NB4 (cell line): ENCODE results near the gene GTPBP10.

ENCODE experiments used
- POLR2A ChIP-seq: IDR thresholded peaks from 2 replicates; pipeline ENCODE4 v1.6.1; 2011; ENCODE audit warnings: mild to moderate bottlenecking; ENCODE audit not compliant: insufficient read length; ENCODE audit errors: extremely low read depth
- TF ChIP-seq, protein P1 (sequence below): IDR thresholded peaks from one replicate; pipeline ENCODE4 v1.5.1; 2012; ENCODE audit warnings: low read depth, low read length
- TF ChIP-seq, protein P2 (sequence below): IDR thresholded peaks from 2 replicates; pipeline ENCODE4 v1.6.1; 2011; ENCODE audit warnings: low read depth, low read length

DNA sequence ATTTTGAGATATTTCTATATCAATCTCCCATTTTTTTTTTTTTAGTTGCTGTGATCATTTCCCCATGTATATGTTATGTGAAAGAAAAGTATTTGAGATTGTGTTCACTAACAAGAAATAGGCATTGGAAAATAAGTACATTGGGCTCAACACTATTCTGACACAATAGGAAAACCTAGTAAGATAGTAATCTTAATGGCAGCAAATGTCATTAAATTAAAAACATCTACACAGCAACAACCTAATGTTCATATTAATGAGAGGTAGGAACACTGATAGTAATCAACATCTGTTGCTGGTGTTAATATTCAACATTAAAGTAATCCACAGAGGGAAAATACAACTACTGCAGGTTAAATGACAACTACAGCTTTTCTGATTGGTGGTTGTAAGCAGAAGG is 1.5 kb upstream of the GTPBP10 start:
- TF ChIP-seq, protein P1, sequence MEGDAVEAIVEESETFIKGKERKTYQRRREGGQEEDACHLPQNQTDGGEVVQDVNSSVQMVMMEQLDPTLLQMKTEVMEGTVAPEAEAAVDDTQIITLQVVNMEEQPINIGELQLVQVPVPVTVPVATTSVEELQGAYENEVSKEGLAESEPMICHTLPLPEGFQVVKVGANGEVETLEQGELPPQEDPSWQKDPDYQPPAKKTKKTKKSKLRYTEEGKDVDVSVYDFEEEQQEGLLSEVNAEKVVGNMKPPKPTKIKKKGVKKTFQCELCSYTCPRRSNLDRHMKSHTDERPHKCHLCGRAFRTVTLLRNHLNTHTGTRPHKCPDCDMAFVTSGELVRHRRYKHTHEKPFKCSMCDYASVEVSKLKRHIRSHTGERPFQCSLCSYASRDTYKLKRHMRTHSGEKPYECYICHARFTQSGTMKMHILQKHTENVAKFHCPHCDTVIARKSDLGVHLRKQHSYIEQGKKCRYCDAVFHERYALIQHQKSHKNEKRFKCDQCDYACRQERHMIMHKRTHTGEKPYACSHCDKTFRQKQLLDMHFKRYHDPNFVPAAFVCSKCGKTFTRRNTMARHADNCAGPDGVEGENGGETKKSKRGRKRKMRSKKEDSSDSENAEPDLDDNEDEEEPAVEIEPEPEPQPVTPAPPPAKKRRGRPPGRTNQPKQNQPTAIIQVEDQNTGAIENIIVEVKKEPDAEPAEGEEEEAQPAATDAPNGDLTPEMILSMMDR, result no peak
- TF ChIP-seq POLR2A, result no peak
- TF ChIP-seq, protein P2, sequence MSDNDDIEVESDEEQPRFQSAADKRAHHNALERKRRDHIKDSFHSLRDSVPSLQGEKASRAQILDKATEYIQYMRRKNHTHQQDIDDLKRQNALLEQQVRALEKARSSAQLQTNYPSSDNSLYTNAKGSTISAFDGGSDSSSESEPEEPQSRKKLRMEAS, result no peak
